GM12878 (cell line): ENCODE results near the gene TMEM37. TPM values are rescaled to one million over a fixed set of nuclear protein-coding genes. Genes with fewer than 3 reads are reported as not detected.

ENCODE experiments used
- ATAC-seq: fragments of 200-7000 bp; cut with Tn5 transposase; 3 replicates; pipeline ENCODE4 v1.9.1; 2020; ENCODE audit warnings: mild to moderate bottlenecking, moderate library complexity
- BruUV-seq: library from RNA; stranded (reverse); fragments of 400-500 nt; replicated peaks from 2 replicates; lab custom pipeline; 2021; lab: Mats Ljungman, UMichigan
- CTCF ChIA-PET: fragments of 300-600 bp; sonication (Branson Sonifier 250); formaldehyde crosslinking; extraction: SDS; loops from one replicate; lab custom pipeline; 2021; ENCODE audit warnings: inconsistent platforms; lab: Yijun Ruan, JAX
- POLR2A ChIA-PET: fragments of 350-600 bp; formaldehyde crosslinking; extraction: SDS; loops from one replicate; lab custom pipeline; 2021; ENCODE audit warnings: inconsistent platforms; lab: Charles Lee
- RAD21 ChIA-PET: fragments of 300-600 bp; sonication (Branson Sonifier 250); formaldehyde crosslinking; loops from one replicate; lab custom pipeline; 2023; ENCODE audit warnings: antibody characterized with exemption; ENCODE audit not compliant: unreplicated experiment; lab: Charles Lee
- SMC1A ChIA-PET: fragments of 300-600 bp; sonication (Branson Sonifier 250); formaldehyde crosslinking; loops from one replicate; lab custom pipeline; 2023; ENCODE audit not compliant: unreplicated experiment, uncharacterized antibody; lab: Charles Lee
- DNase-seq: peaks from one replicate; pipeline ENCODE4 v3.0.0-alpha.2; 2011; ENCODE audit warnings: low read depth, low spot score
- FAIRE-seq: peaks from 3 replicates; lab custom pipeline; 2011; peaks lifted over from hg19 to GRCh38; lab: Jason Lieb, UNC
- H2AFZ ChIP-seq: 2 replicates; pipeline ENCODE4 v1.6.0; 2011; ENCODE audit warnings: low read depth, low read length, control low read depth; ENCODE audit not compliant: control insufficient read depth
- H3K27ac ChIP-seq: 2 replicates; pipeline ENCODE4 v1.5.1; 2011; ENCODE audit warnings: control low read depth; ENCODE audit not compliant: control insufficient read depth, insufficient read depth
- H3K27me3 ChIP-seq, 2 experiments: replicated peaks in 1 of 2; 2 replicates each; pipeline versions ENCODE4 v1.6.0 to v1.6.1; 2011; ENCODE audit warnings: low read length in 1 of 2; ENCODE audit not compliant: control insufficient read depth in 2 of 2, insufficient read depth in 2 of 2
- H3K36me3 ChIP-seq, 2 experiments: 2 replicates each; pipeline ENCODE4 v1.5.1; 2011; ENCODE audit warnings: low read length in 1 of 2; ENCODE audit not compliant: control insufficient read depth in 2 of 2, insufficient read depth in 2 of 2
- H3K4me1 ChIP-seq: 2 replicates; pipeline ENCODE4 v1.6.1; 2011; ENCODE audit warnings: mild to moderate bottlenecking, low read length, moderate library complexity, mixed read lengths; ENCODE audit not compliant: control insufficient read depth, insufficient read depth
- H3K4me2 ChIP-seq: 2 replicates; pipeline ENCODE4 v1.6.0; 2011; ENCODE audit warnings: control low read depth; ENCODE audit not compliant: control insufficient read depth, insufficient read depth
- H3K4me3 ChIP-seq: fragments of 200-600 bp; sonication (generic); 2 replicates; pipeline ENCODE4 v1.5.1; 2016
- H3K79me2 ChIP-seq: 2 replicates; pipeline ENCODE4 v1.6.0; 2011; ENCODE audit warnings: low read length; ENCODE audit not compliant: control insufficient read depth, insufficient read depth
- H3K9ac ChIP-seq: 2 replicates; pipeline ENCODE4 v1.8.0; 2011; ENCODE audit warnings: low read length, control low read depth, mixed read lengths; ENCODE audit not compliant: control insufficient read depth, insufficient read depth
- H3K9me3 ChIP-seq: replicated peaks from 3 replicates; pipeline ENCODE4 v1.5.1; 2011; ENCODE audit warnings: mild to moderate bottlenecking, low read length; ENCODE audit not compliant: control insufficient read depth, insufficient read depth
- H4K20me1 ChIP-seq: 2 replicates; pipeline ENCODE4 v1.6.0; 2011; ENCODE audit not compliant: control insufficient read depth, insufficient read depth
- CHD2 ChIP-seq: IDR thresholded peaks from 2 replicates; pipeline ENCODE4 v1.6.1; 2011; ENCODE audit warnings: low read depth, low read length, improper control_type of control experiment, borderline replicate concordance
- CTCF ChIP-seq, 3 experiments: IDR thresholded peaks in 2 of 3; conservative IDR thresholded peaks in 1 of 3; 2 replicates each; pipeline ENCODE4 v1.5.1; 2011; ENCODE audit warnings: low read depth in 3 of 3, low read length in 3 of 3, mild to moderate bottlenecking in 3 of 3, control low read depth in 2 of 3, moderate library complexity in 2 of 3, inconsistent platforms in 1 of 3, mixed read lengths in 1 of 3; ENCODE audit not compliant: control insufficient read depth in 2 of 3, insufficient read depth in 1 of 3; ENCODE audit errors: extremely low read depth in 1 of 3
- E2F8 ChIP-seq: fragments of 450-650 bp; IDR thresholded peaks from 2 replicates; pipeline ENCODE4 v1.6.1; 2018; ENCODE audit warnings: mild to moderate bottlenecking, low read depth, moderate library complexity; ENCODE audit not compliant: partially characterized antibody
- FOXM1 ChIP-seq: IDR thresholded peaks from 2 replicates; pipeline ENCODE4 v1.6.1; 2012; ENCODE audit warnings: low read depth, mild to moderate bottlenecking, inconsistent platforms, low read length, moderate library complexity
- GATAD2B ChIP-seq: fragments of 450-650 bp; conservative IDR thresholded peaks from 2 replicates; pipeline ENCODE4 v1.6.1; 2017; ENCODE audit warnings: low read depth, mild to moderate bottlenecking, moderate library complexity
- HDGF ChIP-seq: fragments of 450-650 bp; IDR thresholded peaks from 2 replicates; pipeline ENCODE4 v1.6.1; 2016; ENCODE audit warnings: antibody characterized with exemption
- IRF3 ChIP-seq: fragments of 450-650 bp; IDR thresholded peaks from 2 replicates; pipeline ENCODE4 v1.6.1; 2014; ENCODE audit warnings: mild to moderate bottlenecking
- NFXL1 ChIP-seq: fragments of 450-650 bp; IDR thresholded peaks from 2 replicates; pipeline ENCODE4 v1.6.1; 2017; ENCODE audit warnings: antibody characterized with exemption, mild to moderate bottlenecking, borderline replicate concordance
- NR2C2 ChIP-seq: IDR thresholded peaks from 2 replicates; pipeline ENCODE4 v1.6.1; 2011; ENCODE audit warnings: borderline replicate concordance, low read depth; ENCODE audit not compliant: control insufficient read depth, insufficient read length
- PML ChIP-seq: IDR thresholded peaks from 2 replicates; pipeline ENCODE4 v1.6.1; 2012; ENCODE audit warnings: low read length, inconsistent platforms
- RBBP5 ChIP-seq: fragments of 200-600 bp; sonication (generic); conservative IDR thresholded peaks from 2 replicates; pipeline ENCODE4 v1.6.1; 2016
- RCOR1 ChIP-seq: conservative IDR thresholded peaks from 2 replicates; pipeline ENCODE4 v1.6.1; 2012; ENCODE audit warnings: low read depth, low read length, improper control_type of control experiment
- SP1 ChIP-seq: IDR thresholded peaks from one replicate; pipeline ENCODE4 v1.6.1; 2011; ENCODE audit warnings: low read depth, low read length
- SREBF1 ChIP-seq: IDR thresholded peaks from 2 replicates; pipeline ENCODE4 v1.6.1; 2012; ENCODE audit warnings: mild to moderate bottlenecking, low read length
- SRF ChIP-seq, 2 experiments: IDR thresholded peaks; 2 replicates each; pipeline ENCODE4 v1.6.1; 2011; ENCODE audit warnings: low read depth in 2 of 2, low read length in 2 of 2, mild to moderate bottlenecking in 1 of 2, moderate library complexity in 1 of 2
- YBX1 ChIP-seq: fragments of 450-650 bp; IDR thresholded peaks from 2 replicates; pipeline ENCODE4 v1.6.1; 2016; ENCODE audit warnings: antibody characterized with exemption
- YY1 ChIP-seq: IDR thresholded peaks from 2 replicates; pipeline ENCODE4 v1.6.1; 2011; ENCODE audit warnings: low read depth, mild to moderate bottlenecking, low read length
- WGBS: methylation state at CpG from one replicate; pipeline ENCODE4 v1.1.6; 2016; ENCODE audit warnings: low lambda C conversion rate; ENCODE audit not compliant: insufficient replicate concordance, insufficient coverage; ENCODE audit errors: missing lambda C conversion rate; 5-methylcytosine and 5-hydroxymethylcytosine counted together
- in situ Hi-C: fragments of 300-500 bp; cut with MboI; formaldehyde crosslinking; loops from 9 replicates; pipeline ENCODE4 v1.14.3; 2018; ENCODE audit warnings: mixed read lengths
- intact Hi-C: fragments of 100-400 bp; cut with micrococcal nuclease; formaldehyde crosslinking; loops from one replicate; pipeline ENCODE4 v1.14.2; 2022; ENCODE audit not compliant: unreplicated experiment
- polyA plus RNA-seq, 11 experiments: library from polyadenylated mRNA; depleted of rRNA in 4 of 11; unstranded in 6 of 11; stranded (reverse) in 5 of 11; fragments of >200 nt; fragmentation: Nextera tagmentation in 4 of 11; fragmentation: Illumina TruSeq in 1 of 11; extraction: Ambion mirVana in 4 of 11; extraction: Trizol in 1 of 11; gene quantifications; 1 replicate in 1 of 11; 2 replicates in 10 of 11; pipeline versions ENCODE4 v1.2.1 to v1.2.3, GENCODE V29; 2011 to 2016; ENCODE audit warnings: inconsistent platforms in 2 of 11, missing spikeins in 2 of 11, low read depth in 1 of 11
- total RNA-seq, 4 experiments: library from RNA; depleted of rRNA in 3 of 4; stranded (reverse); fragments of >200 nt in 3 of 4; fragmentation: Illumina TruSeq in 1 of 4; extraction: Trizol in 1 of 4; gene quantifications; 2 replicates each; pipeline versions ENCODE4 v1.2.1 to v1.2.3, GENCODE V29; 2013 to 2021

TMEM37 gene
- total and polyA plus RNA-seq, 10 of the 15 experiments (the other 5 are each of a cell fraction or from before 2014, with no cell fraction given) = 0.07 to 0.67 (median 0.24) TPM; not detected in 3

GRCh38 chr2:119407430-119408220, 24.0 kb upstream of the TMEM37 start (continued):
- TF ChIP-seq CTCF (IDR thresholded peaks at IDR 0.05 in 2 of 3, conservative IDR thresholded peaks at IDR 0.05 in 1 of 3; ENCODE audit: control insufficient read depth in 2 of 3, extremely low read depth in 1 of 3, insufficient read depth in 1 of 3, low read depth in 3 of 3, low read length in 3 of 3) (peak; percentile 67 to 88 (median 73)), PML (no peak), YBX1 (no peak), RBBP5 (no peak), NR2C2 (no peak), NFXL1 (no peak), YY1 (peak; percentile 47; the same call in 1 of the 2 replicates), SRF (IDR thresholded peaks at IDR 0.05; ENCODE audit: low read depth in 2 of 2, low read length in 2 of 2) (no peak)

GRCh38 chr2:119408221-119408619, 23.4 kb upstream of the TMEM37 start:
- H2AFZ ChIP-seq = no peak overlapping the region
- TF ChIP-seq FOXM1 (no peak), HDGF (no peak), RCOR1 (no peak), SP1 (no peak), IRF3 (no peak), CHD2 (no peak), SREBF1 (no peak), GATAD2B (no peak), YY1 (no peak), E2F8 (no peak)

More at GRCh38 chr2:119408221-119408619, 23.4 kb upstream of the TMEM37 start:
- intact Hi-C loops = loop anchor here (2.0 to 5.0 kb wide), 2 partner anchors 234 to 253 kb away; no protein-coding TSS in a partner anchor
- H3K4me2 ChIP-seq = no peak overlapping the region
- BruUV-seq = no TSS peak
- H3K4me3 ChIP-seq = no peak overlapping the region
- H3K79me2 ChIP-seq = no peaks in the 10 kb centered on the region
- no peak overlapping the region for H3K27ac ChIP-seq
- ATAC-seq = peak; percentile 39
- no peaks in the 10 kb centered on the region for H3K9me3 ChIP-seq
- no peaks in the 10 kb centered on the region for H3K36me3 ChIP-seq
- in situ Hi-C loops = no loop called here
- RAD21 ChIA-PET = interaction anchor here (1.1 to 7.3 kb wide), 3 partner anchors 28 to 233 kb away, joined by 3 to 75 read pairs (median 5); no protein-coding TSS in a partner anchor
- no peaks in the 10 kb centered on the region for H3K4me1 ChIP-seq
- DNase-seq = no peak
- WGBS = 60% methylated on average over 5 of the region's 5 CpGs
- no peaks in the 10 kb centered on the region for H4K20me1 ChIP-seq
- SMC1A ChIA-PET = interaction anchor here (0.6 to 4.6 kb wide), 3 partner anchors 43 to 523 kb away, joined by 3 to 62 read pairs (median 5); no protein-coding TSS in a partner anchor
- no peak for FAIRE-seq
- no peaks in the 10 kb centered on the region for H3K27me3 ChIP-seq
- POLR2A ChIA-PET = no interaction called here
- CTCF ChIA-PET = interaction anchor here (0.7 to 10.3 kb wide), 8 partner anchors 17 to 79 kb away, joined by 3 to 187 read pairs (median 4); no protein-coding TSS in a partner anchor
- H3K9ac ChIP-seq = no peak overlapping the region
